Fibroblast of the conjunctiva (primary cell): ENCODE results near the gene TRAPPC12.
"Not testable (repeated sequence)": the region's sequence is repeated elsewhere in the genome, so short reads cannot be mapped to it uniquely, and the experiment has no call there.

Experiments used
- DNase-seq: peaks from one replicate; pipeline ENCODE4 v3.0.0-alpha.2; 2010; ENCODE audit warnings: low read depth

TRAPPC12 gene

GRCh38 chr2:3379647-3380534 lies at the start of gene TRAPPC12:
Gene TRAPPC12, plus strand, starts transcription at chr2:3379694. Its CDS starts 7,930 bp downstream, at chr2:3387624.
- peak; percentile 58 for DNase-seq

DNA sequence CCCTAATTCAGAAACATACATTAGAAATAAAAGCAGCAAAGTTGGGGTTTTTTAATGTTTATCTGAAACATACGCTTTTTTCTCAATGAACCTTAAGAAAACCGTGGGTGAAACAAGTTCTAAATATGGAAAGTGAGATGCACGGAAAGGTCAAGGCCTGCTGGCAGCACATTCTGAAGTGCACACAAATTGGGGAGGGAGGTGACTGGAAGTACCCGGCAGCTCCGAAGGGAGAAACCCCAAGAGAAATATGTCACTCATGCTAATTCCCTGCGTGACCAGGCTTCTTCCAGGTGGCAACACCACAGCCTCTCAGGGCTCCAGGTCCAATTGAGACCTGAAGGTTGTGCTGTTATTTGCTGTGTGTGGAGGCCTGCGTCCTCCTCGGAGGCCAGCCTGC lies 47.4 kb upstream of the TRAPPC12 start:
- DNase-seq: no peak

DNA sequence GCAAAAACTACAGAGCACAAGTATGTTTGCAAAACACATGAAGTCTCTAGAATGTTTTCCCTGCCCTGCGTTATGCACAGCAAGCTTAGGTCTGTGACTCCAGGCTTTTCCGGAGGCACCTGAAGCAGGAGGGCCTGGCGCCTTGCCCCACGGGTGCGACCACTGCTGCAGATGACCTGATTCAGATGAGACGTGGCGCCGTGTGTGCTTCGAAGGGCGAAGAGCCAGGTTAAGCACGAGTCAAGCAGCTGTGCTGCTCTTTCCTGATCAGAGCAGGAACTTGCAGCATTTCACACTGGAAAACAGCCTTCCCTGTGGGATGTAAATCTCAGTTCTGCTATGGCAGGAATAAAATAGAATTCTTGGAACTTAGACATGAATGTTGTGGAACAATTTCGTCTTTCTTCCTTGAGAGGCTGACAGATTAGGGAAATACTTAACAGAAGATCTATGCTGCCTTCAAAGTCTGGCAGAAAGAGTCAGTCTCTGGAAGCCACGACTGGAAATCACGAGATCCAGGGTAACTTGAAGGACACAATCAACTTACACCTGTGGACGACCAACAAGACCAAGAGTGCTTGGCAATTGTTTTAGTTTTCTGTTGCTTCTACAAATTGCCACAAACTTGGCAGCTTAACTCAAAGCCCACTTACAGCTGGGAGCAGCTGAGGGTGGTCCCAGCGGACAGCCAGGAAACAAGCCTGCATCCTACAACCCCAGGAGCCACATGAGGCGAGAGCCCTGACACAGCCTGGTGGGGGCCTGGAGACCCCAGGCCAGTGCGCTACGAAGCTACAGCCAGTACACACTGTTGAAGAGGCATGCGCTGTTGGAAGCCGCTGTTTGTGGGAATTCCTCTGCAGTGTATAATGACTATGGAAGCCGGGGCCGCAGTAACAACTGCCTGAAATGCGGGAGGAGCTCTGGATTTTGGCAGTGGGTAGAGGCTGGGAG lies 44.8 kb upstream of the TRAPPC12 start:
- DNase-seq: no peak

- DNase-seq: no peak
These were observed 42.6 kb upstream of the TRAPPC12 start for GRCh38 chr2:3336844-3337243.

DNA sequence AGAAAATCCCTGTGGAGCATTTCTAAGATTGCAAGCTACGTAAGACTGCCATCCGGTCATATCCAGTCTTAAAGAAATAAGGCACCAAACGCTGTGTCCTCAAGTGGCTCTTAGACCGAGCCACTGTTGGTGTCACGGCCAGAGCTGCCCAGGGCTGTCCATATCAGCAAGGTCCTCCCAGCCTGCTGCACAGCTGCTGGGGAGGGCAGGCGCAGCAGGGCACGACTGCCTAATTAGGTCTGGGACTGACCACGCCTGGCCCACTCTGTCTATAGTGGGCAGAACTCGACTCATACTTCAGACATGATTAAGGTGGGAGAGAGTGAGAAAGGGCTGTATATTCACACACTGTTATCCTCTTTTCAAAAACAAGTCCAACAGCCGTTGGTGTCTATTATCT lies 41.2 kb upstream of the TRAPPC12 start:
- no peak for DNase-seq

DNA sequence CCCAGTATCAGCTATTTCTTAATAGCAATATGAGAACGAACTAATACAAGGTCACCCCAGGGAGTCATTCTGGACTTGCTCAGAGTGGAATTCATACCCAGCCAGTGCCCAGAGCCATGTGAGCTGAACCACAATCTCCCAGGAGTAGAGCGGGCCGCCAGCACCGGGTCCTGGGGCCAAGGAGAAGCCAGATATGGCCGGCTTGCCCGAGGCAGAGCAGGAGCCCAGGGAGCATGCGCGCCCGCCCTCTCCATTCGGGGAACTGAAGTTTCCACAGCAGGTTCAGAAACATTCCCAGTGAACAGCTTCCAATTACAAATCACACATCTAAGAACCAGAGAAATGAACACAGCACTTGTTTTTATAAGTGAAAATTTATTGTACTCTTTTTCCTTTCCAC lies 39.4 kb upstream of the TRAPPC12 start:
- no peak for DNase-seq

GRCh38 chr2:3341336-3341735 lies 38.2 kb upstream of the TRAPPC12 start:
- no peak for DNase-seq

DNA sequence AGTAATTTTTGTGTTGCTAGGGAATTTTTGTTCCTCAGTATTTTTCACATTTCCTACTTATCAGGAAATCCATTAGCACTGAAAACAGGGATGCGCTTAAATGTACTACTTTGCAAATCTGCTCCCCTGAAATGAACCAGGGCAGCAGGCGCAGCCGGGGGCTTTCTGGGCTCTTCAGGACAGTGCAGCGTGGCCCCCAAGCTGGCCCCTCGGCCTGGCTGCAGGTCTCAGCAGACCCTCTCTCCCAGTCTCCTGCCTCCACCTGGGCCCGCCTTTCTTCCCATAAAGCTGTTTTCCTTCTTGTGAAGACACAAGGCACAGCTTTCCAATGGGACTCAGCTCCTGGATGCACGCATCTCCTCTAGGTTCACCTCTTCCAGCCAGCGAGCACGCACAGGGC lies 37.2 kb upstream of the TRAPPC12 start:
- no peak for DNase-seq

DNA sequence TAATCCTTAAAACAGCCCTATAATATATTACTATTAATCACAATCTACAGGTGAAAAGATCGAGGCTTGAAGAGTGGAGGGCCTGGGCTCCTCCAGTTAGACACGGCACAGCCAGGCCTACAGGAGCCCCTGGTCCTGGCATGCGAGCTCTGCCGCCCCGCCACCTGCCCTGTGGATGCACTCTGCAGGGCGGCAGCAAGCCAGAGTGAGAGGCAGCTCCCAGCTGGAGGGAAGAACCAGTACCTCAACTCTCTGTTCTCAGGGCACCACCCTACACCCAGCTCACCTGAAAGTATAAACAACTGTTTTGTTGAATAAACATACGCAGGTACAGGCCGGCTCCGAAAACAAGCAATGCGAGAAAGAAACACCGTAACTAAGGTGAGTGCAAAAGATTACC lies 36.5 kb upstream of the TRAPPC12 start:
- DNase-seq: no peak

GRCh38 chr2:3344897-3345296 lies 34.6 kb upstream of the TRAPPC12 start:
- no peak for DNase-seq

GRCh38 chr2:3345621-3346020 lies 33.9 kb upstream of the TRAPPC12 start:
- DNase-seq: no peak

DNA sequence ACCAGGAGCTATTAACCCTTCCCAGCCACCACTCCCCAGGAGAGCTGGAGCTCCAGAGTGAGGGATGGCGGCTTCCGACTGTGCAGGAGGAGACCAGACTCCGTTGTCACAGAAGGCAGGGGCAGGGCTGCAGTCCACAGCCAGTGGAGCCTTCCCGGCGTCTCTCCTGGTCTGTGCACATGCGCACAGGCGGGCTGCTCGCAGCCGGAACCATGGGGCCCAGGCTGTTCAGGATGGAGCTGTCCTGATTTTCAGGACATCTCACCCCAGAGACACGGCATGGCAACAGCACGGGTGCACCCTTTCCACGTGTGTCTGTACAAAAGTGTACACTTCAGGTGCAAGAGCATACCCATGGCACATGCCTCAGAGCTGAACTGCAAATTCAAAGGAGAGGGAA lies 30.7 kb upstream of the TRAPPC12 start:
- DNase-seq: no peak

- no peak for DNase-seq
These were observed 30.2 kb upstream of the TRAPPC12 start for GRCh38 chr2:3349211-3349693.

GRCh38 chr2:3354986-3355385 lies 24.5 kb upstream of the TRAPPC12 start:
- DNase-seq: no peak

- DNase-seq: no peak
These were observed 23.4 kb upstream of the TRAPPC12 start for GRCh38 chr2:3355951-3356569.

DNA sequence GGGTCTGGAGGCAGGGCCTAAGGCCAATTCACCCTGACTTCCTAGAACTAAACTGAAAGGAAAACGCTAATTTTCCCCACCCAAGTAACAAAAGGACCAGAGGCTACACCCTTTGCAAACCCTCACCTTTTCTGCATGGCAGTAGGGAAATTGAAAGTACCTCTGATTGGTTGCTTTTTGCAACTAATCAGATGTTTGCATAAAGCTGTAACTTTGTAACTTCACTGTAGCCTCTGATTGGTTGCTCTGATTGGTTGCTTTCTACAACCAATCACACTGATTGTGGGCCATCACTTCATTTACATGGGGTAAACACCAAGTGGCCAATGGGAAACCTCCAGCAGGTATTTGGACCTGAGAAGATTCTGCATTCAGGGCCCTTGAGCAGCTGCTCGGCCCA lies 22.7 kb upstream of the TRAPPC12 start:
- no peak for DNase-seq

GRCh38 chr2:3357446-3357845 lies 22.0 kb upstream of the TRAPPC12 start:
- not testable (repeated sequence) for DNase-seq

- no peak for DNase-seq
These were observed 21.6 kb upstream of the TRAPPC12 start for GRCh38 chr2:3357926-3358325.

GRCh38 chr2:3361518-3362389 lies 17.7 kb upstream of the TRAPPC12 start:
- DNase-seq: no peak

- no peak for DNase-seq
These were observed 14.3 kb upstream of the TRAPPC12 start for GRCh38 chr2:3365219-3365618.

- no peak for DNase-seq
These were observed 11.2 kb upstream of the TRAPPC12 start for GRCh38 chr2:3368261-3368722.
